Hepatocyte (in vitro differentiated cells): ENCODE data around the gene SNTN.

Experiments used
- EZH2 ChIP-seq: fragments of 200-600 bp; sonication (generic); IDR thresholded peaks from 2 replicates; pipeline ENCODE4 v1.6.1; 2016; ENCODE audit warnings: antibody characterized with exemption, mild to moderate bottlenecking, borderline replicate concordance
- TF ChIP-seq, protein P1 (sequence below): fragments of 200-600 bp; sonication (generic); IDR thresholded peaks from 2 replicates; pipeline ENCODE4 v1.5.1; 2016; ENCODE audit warnings: antibody characterized with exemption, mild to moderate bottlenecking; ENCODE audit not compliant: poor library complexity

DNA sequence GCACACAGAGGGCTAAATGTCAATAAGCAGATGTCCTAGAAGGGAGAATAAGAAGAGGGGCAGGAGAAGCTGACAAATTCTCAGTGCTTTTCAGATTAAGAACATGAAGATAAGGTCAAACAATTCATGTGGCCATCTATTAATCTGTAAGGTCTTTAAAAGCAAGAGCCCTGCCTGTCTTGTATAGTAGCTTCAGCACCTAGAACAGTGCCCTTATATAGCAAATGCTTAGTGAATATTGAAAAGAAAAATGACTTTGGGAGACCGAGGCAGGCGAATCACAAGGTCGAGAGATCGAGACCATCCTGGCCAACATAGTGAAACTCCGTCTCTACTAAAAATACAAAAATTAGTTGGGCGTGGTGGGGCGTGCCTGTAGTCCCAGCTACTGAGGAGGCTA, 18.1 kb downstream of the SNTN start:
- TF ChIP-seq, protein P1, sequence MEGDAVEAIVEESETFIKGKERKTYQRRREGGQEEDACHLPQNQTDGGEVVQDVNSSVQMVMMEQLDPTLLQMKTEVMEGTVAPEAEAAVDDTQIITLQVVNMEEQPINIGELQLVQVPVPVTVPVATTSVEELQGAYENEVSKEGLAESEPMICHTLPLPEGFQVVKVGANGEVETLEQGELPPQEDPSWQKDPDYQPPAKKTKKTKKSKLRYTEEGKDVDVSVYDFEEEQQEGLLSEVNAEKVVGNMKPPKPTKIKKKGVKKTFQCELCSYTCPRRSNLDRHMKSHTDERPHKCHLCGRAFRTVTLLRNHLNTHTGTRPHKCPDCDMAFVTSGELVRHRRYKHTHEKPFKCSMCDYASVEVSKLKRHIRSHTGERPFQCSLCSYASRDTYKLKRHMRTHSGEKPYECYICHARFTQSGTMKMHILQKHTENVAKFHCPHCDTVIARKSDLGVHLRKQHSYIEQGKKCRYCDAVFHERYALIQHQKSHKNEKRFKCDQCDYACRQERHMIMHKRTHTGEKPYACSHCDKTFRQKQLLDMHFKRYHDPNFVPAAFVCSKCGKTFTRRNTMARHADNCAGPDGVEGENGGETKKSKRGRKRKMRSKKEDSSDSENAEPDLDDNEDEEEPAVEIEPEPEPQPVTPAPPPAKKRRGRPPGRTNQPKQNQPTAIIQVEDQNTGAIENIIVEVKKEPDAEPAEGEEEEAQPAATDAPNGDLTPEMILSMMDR = no peak
- no peak for TF ChIP-seq EZH2
